CD4-positive, alpha-beta T cell treated with Interferon alpha-2 for 1 hour (primary cell): ENCODE measurements around the gene DKKL1.

ENCODE experiments used
- DNase-seq, 2 donors: peaks; one replicate each; pipeline ENCODE4 v3.0.0-alpha.2; 2020 to 2022

The DKKL1 gene

DNA sequence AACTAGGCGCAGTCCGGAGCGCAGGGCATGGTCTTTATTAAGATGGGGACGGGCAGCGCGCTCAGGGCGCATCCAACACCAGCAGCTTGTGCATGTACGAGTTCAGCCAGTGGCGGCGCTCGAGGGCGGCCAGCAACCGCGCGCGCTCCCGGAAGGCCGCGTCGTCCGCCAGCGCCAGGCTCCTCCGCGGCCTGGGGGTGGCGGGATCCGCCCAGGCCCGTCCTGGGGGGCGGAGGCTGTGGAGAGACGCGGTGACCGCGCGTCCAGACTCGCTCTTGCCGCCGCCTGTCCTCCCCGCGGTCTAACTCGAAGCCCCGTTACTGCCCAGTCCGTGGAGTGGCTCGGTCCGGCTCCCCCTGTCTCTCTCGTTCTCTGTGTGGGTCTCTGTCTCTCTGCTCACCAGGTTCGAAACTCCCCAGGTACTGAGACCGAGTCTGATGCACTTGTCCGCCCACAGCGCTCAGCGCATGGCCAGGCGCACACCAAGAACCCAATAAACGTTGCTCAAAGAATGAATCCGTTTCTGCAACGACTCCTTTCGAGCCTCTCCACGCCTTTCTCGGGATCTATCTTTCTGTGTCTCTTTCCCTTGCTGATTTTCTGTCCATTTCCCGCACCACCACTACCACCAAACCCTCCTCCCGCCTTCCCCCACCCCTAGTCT, 58.9 kb downstream of the DKKL1 start:
- peak; percentile 20 to 65 for DNase-seq

DNA sequence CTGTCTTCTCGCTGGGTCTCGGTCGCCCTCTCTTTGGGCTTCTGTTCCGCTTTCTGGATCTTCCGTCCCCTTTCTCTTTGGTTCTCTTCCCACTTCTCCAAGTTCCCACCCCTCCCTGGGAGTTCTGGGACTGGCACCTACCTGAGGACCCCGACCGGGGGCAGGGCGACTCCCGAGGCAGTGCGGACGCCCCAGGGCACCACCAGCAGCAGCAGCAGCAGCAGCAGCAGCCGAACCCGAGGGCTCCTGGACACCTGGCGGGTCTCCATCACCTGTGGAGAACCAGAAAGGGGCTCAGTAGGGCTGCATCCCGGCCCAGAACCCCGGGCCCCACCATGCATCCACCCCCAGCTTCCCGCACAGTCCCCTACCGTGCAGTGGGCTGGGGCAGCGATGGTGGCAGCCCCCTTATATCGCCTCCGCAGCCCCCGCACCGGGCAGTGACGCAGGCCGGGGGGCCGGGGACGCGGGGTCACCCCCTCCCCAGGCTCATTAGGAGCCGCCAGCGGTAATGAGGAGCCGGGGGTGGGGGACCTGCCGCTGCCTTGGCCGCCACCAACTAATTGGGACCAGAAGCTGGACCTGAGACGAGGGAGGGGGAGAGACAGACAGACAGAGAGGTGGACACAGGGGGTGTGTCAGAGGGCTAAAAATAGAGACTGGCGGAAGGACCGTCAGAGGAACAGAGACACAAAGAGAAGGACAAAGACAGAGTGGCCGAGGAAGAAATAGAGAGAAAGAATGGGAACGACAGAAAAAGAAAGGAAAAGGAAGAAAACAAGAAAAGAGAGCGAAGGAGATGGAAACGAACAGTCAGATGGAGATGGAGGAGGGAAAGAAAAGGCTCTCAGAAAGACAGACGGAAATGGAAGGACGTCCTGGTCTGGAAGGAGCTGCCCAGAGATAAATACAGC, 59.7 kb downstream of the DKKL1 start, which contains the start of gene PTH2:
PTH2 (minus strand) TSS at position 371 of the 914 bp plus-strand sequence; CDS start at position 269, 102 bp downstream.
- DNase-seq = no peak

DNA sequence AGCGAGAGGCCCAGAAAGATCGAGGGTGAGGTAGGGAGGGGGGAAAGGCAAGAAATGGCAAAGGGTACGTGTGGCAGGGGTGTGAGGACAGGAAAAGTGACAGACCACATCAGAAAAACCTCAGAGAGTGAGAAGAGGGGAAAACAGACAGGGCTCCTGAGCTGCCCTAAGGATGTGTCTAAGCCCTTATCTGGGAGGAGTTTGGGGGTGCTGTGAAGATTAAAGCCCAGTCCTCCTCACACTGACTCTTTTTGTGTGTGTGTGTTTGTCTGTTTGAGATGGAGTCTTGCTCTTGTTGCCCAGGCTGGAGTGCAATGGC, 60.3 kb downstream of the DKKL1 start:
- peak in 1 of 2 donors; percentile 59 for DNase-seq
